Sigmoid colon (tissue), 4 donors: ENCODE measurements around the gene SLC35G4.

Experiments
- CTCF ChIP-seq, 4 experiments: fragments of 450-650 bp in 3 of 4; fragments of 200-600 bp in 1 of 4; IDR thresholded peaks; one replicate each; pipeline ENCODE4 v1.5.1; 2016 to 2019; ENCODE audit warnings: antibody characterized with exemption in 4 of 4, mild to moderate bottlenecking in 3 of 4, moderate library complexity in 2 of 4
- EP300 ChIP-seq, 4 donors: sonication (generic); formaldehyde crosslinking; IDR thresholded peaks; one replicate each; pipeline ENCODE4 v1.6.1; 2017; ENCODE audit warnings: antibody characterized with exemption in 4 of 4
- POLR2A ChIP-seq, 2 donors: fragments of 450-650 bp; IDR thresholded peaks; one replicate each; pipeline ENCODE4 v1.6.1; 2016; ENCODE audit warnings: antibody characterized with exemption in 2 of 2, mild to moderate bottlenecking in 2 of 2, moderate library complexity in 2 of 2
- POLR2AphosphoS5 ChIP-seq, 4 donors: sonication (generic); formaldehyde crosslinking; IDR thresholded peaks; one replicate each; pipeline ENCODE4 v1.6.1; 2017; ENCODE audit warnings: antibody characterized with exemption in 4 of 4

- TF ChIP-seq CTCF (IDR thresholded peaks at IDR 0.05) (no peak), POLR2AphosphoS5 (IDR thresholded peaks at IDR 0.05) (no peak), POLR2A (IDR thresholded peaks at IDR 0.05) (no peak), EP300 (IDR thresholded peaks at IDR 0.05) (no peak)
Observed at GRCh38 chr18:11565716-11566115, 43.7 kb upstream of the SLC35G4 start.
